Natural killer cell (primary cell): Measurements from ENCODE around the gene CDH24. TPM values are rescaled to one million over a fixed set of nuclear protein-coding genes. Genes with fewer than 3 reads are reported as not detected.

Experiments used
- ATAC-seq, 3 donors: fragments of 150-1000 bp in 2 of 3; fragments of 200-7000 bp in 1 of 3; cut with Tn5 transposase; 1 replicate in 1 of 3; 2 replicates in 2 of 3; pipeline ENCODE4 v1.10.0; 2021; ENCODE audit warnings: mild to moderate bottlenecking in 2 of 3, moderate library complexity in 2 of 3
- DNase-seq, 2 donors: peaks; one replicate each; pipeline versions ENCODE4 v3.0.0 to v3.0.0-alpha.2; 2013 to 2021; ENCODE audit warnings: mixed read lengths in 1 of 2
- H3K27ac ChIP-seq: one replicate; pipeline ENCODE4 v1.5.1; 2013; ENCODE audit warnings: mild to moderate bottlenecking, low read length
- H3K27me3 ChIP-seq: one replicate; pipeline ENCODE4 v1.6.1; 2013; ENCODE audit warnings: low read length; ENCODE audit not compliant: control insufficient read depth, insufficient read depth
- H3K36me3 ChIP-seq: one replicate; pipeline ENCODE4 v1.6.1; 2013; ENCODE audit warnings: low read length; ENCODE audit not compliant: control insufficient read depth, insufficient read depth
- H3K4me1 ChIP-seq: one replicate; pipeline ENCODE4 v1.6.1; 2013; ENCODE audit warnings: low read length; ENCODE audit not compliant: control insufficient read depth, insufficient read depth
- H3K4me3 ChIP-seq: one replicate; pipeline ENCODE4 v1.5.1; 2013; ENCODE audit warnings: low read length
- H3K9me3 ChIP-seq: one replicate; pipeline ENCODE4 v1.6.1; 2013; ENCODE audit warnings: low read length; ENCODE audit not compliant: control insufficient read depth, insufficient read depth
- H3K27ac Mint-ChIP-seq, 2 donors: one replicate each; pipeline ENCODE4 v1.8.0; 2022; ENCODE audit warnings: mild to moderate bottlenecking in 2 of 2, mixed read lengths in 2 of 2, moderate library complexity in 1 of 2
- H3K27me3 Mint-ChIP-seq, 2 donors: one replicate each; pipeline ENCODE4 v1.8.0; 2022; ENCODE audit warnings: low read depth in 2 of 2, mixed read lengths in 2 of 2
- H3K36me3 Mint-ChIP-seq: one replicate; pipeline ENCODE4 v1.8.0; 2022; ENCODE audit warnings: mixed read lengths
- H3K4me1 Mint-ChIP-seq, 2 donors: one replicate each; pipeline ENCODE4 v1.8.0; 2022; ENCODE audit warnings: mixed read lengths in 2 of 2
- H3K4me3 Mint-ChIP-seq: one replicate; pipeline ENCODE4 v1.8.0; 2022; ENCODE audit warnings: mild to moderate bottlenecking, moderate library complexity, mixed read lengths
- H3K9me3 Mint-ChIP-seq, 2 donors: one replicate each; pipeline ENCODE4 v1.8.0; 2022; ENCODE audit warnings: mixed read lengths in 2 of 2
- WGBS: methylation state at CpG from one replicate; pipeline ENCODE4 v1.1.7; 2013; ENCODE audit warnings: missing lambda C conversion rate; ENCODE audit not compliant: insufficient coverage; 5-methylcytosine and 5-hydroxymethylcytosine counted together
- intact Hi-C: fragments of 100-400 bp; cut with micrococcal nuclease; formaldehyde crosslinking; loops from one replicate; pipeline ENCODE4 v1.14.2; 2022
- total RNA-seq, 4 donors: library from RNA; stranded (reverse); fragments of 120-200 nt in 1 of 4; gene quantifications; one replicate each; pipeline versions ENCODE4 v1.2.3 to v1.2.4, GENCODE V29; 2013 to 2022
- TF ChIP-seq, protein P1 (sequence below): fragments of 200-600 bp; IDR thresholded peaks from one replicate; pipeline ENCODE4 v1.8.0; 2022; ENCODE audit warnings: antibody characterized with exemption

Gene CDH24
- total RNA-seq, 3 donors from 2014 or later (not counting 1 experiment from before 2014, with no cell fraction given), result 1.9 to 4.9 (median 2.8) TPM

DNA sequence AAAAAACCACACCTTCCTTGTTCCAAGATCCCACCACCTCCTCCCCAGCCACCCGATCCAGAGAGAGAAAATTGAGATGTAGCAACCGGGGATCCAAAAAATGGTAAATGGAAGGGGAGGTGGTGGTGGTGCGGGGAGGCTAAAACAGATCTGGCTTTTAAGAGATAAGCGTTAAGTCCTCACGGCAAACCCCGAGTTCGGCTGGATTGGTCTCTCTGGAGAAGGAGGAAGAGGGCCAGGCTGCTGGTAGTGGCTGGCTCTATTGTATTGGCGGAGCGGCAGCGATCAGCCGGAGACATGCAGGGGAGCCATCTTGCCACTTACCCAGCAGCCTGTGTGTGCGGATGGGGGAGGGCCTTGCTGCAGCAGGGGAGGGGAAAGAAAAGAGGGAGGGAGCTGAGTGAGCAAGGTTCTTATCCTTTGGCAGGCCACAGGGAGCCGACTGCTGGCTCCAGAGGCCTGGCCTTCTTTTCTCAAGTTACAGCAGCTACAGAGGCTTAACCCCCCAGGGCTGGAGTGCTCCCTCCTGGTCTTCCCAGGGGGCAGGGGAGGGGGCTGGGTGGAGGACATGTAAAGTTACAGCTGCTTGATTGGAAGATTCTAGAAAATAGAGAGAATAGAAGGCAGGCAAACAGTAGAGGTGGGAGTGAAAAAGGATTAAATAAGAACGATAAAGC lies 14.1 kb upstream of the CDH24 start:
- 2% methylated on average over 13 of the region's 14 CpGs for WGBS
- Histone ChIP-seq H3K4me1 (peaks cover 29% of the 10 kb centered on the region), H3K36me3 (peaks cover 55% of the 10 kb centered on the region), H3K9me3 (no peaks in the 10 kb centered on the region), H3K27ac (peak overlapping the region; percentile 50), H3K4me3 (peak overlapping the region; percentile 56), H3K27me3 (no peaks in the 10 kb centered on the region)
- peaks cover 27 to 34% of the 10 kb centered on the region in 2 donors for H3K4me1 Mint-ChIP-seq
- no peaks in the 10 kb centered on the region for H3K9me3 Mint-ChIP-seq
- TF ChIP-seq, protein P1, sequence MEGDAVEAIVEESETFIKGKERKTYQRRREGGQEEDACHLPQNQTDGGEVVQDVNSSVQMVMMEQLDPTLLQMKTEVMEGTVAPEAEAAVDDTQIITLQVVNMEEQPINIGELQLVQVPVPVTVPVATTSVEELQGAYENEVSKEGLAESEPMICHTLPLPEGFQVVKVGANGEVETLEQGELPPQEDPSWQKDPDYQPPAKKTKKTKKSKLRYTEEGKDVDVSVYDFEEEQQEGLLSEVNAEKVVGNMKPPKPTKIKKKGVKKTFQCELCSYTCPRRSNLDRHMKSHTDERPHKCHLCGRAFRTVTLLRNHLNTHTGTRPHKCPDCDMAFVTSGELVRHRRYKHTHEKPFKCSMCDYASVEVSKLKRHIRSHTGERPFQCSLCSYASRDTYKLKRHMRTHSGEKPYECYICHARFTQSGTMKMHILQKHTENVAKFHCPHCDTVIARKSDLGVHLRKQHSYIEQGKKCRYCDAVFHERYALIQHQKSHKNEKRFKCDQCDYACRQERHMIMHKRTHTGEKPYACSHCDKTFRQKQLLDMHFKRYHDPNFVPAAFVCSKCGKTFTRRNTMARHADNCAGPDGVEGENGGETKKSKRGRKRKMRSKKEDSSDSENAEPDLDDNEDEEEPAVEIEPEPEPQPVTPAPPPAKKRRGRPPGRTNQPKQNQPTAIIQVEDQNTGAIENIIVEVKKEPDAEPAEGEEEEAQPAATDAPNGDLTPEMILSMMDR, result no peak
- DNase-seq (peak; percentile 58 to 88), ATAC-seq (peak; percentile 85 to 90 (median 90))
- peak overlapping the region; percentile 91 for H3K4me3 Mint-ChIP-seq
- H3K27me3 Mint-ChIP-seq, result no peaks in the 10 kb centered on the region
- H3K27ac Mint-ChIP-seq, result peak overlapping the region; percentile 61 to 91
- intact Hi-C loops, result loop anchor here (2.0 kb wide), 1 partner anchor 23 kb away; the partner anchor contains the start of genes ACIN1 and C14orf119
- H3K36me3 Mint-ChIP-seq, result no peaks in the 10 kb centered on the region

DNA sequence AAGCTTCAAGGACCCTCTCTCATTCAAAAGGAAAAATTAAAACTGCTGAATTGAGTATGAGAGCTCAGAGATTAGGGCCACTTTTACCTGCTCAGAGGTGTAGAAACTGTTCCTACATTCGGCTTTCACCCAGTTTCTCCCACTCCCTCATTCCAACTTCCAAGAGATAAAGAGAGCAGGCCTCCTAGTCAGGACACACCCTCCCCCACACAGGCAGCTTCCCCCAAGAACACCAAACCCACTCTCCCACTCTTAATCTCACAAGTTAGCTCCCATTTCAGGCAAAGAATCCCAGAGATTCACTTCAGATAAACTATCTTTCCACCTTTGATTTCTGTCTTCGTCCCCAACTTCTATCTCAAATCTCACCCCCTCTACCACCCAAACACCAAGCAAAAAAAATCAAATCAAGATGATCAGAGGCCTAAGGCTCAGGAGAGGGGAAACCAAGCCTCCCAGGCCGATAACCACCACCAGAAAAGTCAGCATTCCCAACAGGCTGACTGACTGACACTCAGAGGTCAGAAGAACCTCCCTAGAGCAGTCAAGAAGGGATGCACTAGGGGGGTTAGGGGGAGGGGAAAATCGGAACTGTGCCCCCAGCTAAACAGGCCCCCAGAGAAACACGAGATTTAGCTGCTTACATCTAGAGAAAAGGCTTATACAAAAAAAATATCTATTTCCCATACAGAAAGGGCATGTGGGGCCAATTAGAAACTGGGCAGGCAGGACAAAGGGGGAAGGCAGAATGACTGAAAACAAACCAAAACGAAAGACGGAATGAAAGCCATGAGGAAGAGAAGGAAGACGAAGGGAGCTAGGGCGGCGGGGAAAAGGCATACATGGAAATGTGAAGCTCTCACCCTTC lies 13.2 kb upstream of the CDH24 start:
- Histone ChIP-seq H3K4me1 (peaks cover 29% of the 10 kb centered on the region), H3K27ac (peak overlapping the region; percentile 50), H3K27me3 (no peaks in the 10 kb centered on the region), H3K36me3 (peaks cover 57% of the 10 kb centered on the region), H3K9me3 (no peaks in the 10 kb centered on the region), H3K4me3 (peak overlapping the region; percentile 56)
- TF ChIP-seq, protein P1, result no peak
- Mint-ChIP-seq H3K9me3 (no peaks in the 10 kb centered on the region), H3K27me3 (no peaks in the 10 kb centered on the region), H3K4me1 (peaks cover 27 to 41% of the 10 kb centered on the region in 2 donors), H3K36me3 (no peaks in the 10 kb centered on the region), H3K27ac (peak overlapping the region; percentile 61 to 91), H3K4me3 (peak overlapping the region; percentile 91)
- no peak for ATAC-seq
- intact Hi-C loops, result loop anchor here (2.0 kb wide), 1 partner anchor 24 kb away; the partner anchor contains the start of genes ACIN1 and C14orf119
- 23% methylated on average over 7 of the region's 10 CpGs for WGBS
- no peak for DNase-seq

DNA sequence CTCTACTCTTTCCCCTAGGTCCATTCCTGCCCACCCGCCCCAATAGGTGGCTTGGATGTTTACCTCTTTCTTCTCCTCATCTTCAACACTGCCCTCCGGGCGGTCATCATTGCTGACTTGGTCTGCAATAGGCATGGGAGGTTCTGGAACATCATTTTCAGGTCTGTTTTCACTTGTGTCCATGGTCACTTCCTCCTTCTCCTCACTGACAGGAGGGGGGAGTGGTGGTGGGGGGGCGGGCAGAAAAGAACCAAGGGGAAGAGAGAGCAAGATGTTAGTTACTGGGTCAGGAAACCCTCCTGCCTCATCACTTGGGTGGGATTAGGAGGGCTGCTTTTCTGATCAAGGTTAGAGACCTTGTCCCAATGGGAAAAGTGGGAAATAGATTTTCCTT lies 12.1 kb upstream of the CDH24 start:
- peaks cover 54% of the 10 kb centered on the region for H3K36me3 ChIP-seq
- peak overlapping the region; percentile 72 to 78 for H3K27ac Mint-ChIP-seq
- H3K27me3 ChIP-seq, result no peaks in the 10 kb centered on the region
- H3K9me3 Mint-ChIP-seq, result no peaks in the 10 kb centered on the region
- TF ChIP-seq, protein P1, result no peak
- H3K4me1 ChIP-seq, result peaks cover 29% of the 10 kb centered on the region
- intact Hi-C loops, result loop anchor here (1.0 kb wide), 1 partner anchor 40 kb away; no protein-coding TSS in a partner anchor
- H3K9me3 ChIP-seq, result no peaks in the 10 kb centered on the region
- H3K27me3 Mint-ChIP-seq, result no peaks in the 10 kb centered on the region
- no peak overlapping the region for H3K4me3 Mint-ChIP-seq
- H3K4me3 ChIP-seq, result no peak overlapping the region
- ATAC-seq (no peak), DNase-seq (no peak)
- H3K27ac ChIP-seq, result no peak overlapping the region
- H3K4me1 Mint-ChIP-seq, result peaks cover 27 to 41% of the 10 kb centered on the region in 2 donors
- 88% methylated on average over 1 of the region's 4 CpGs for WGBS
- no peaks in the 10 kb centered on the region for H3K36me3 Mint-ChIP-seq
